GM04504 (cell line): Measurements from ENCODE around the gene TEX19.
"Not testable (repeated sequence)": the region's sequence is repeated elsewhere in the genome, so short reads cannot be mapped to it uniquely, and the experiment has no call there.

ENCODE experiments used
- DNase-seq: peaks from one replicate; pipeline ENCODE4 v3.0.0-alpha.2; 2012; ENCODE audit warnings: low read depth

TEX19 gene

GRCh38 chr17:82338858-82339633 is 20.0 kb upstream of the TEX19 start:
- no peak for DNase-seq

GRCh38 chr17:82339634-82340580 is 19.1 kb upstream of the TEX19 start:
- DNase-seq: no peak

- DNase-seq: no peak
These were observed 16.5 kb upstream of the TEX19 start for GRCh38 chr17:82342361-82343079.

GRCh38 chr17:82343560-82343959 is 15.5 kb upstream of the TEX19 start:
- no peak for DNase-seq

- DNase-seq: no peak
These were observed 14.7 kb upstream of the TEX19 start for GRCh38 chr17:82344175-82344907.

GRCh38 chr17:82345151-82345976 is 13.7 kb upstream of the TEX19 start:
- DNase-seq: no peak

- no peak for DNase-seq
These were observed 12.4 kb upstream of the TEX19 start for GRCh38 chr17:82346342-82347300.

GRCh38 chr17:82347994-82348393 is 11.1 kb upstream of the TEX19 start:
- DNase-seq: not testable (repeated sequence)

GRCh38 chr17:82348434-82348833 is 10.6 kb upstream of the TEX19 start:
- DNase-seq: no peak

GRCh38 chr17:82348866-82349265 is 10.2 kb upstream of the TEX19 start:
- no peak for DNase-seq

GRCh38 chr17:82349287-82349701 is 9.8 kb upstream of the TEX19 start:
- peak; percentile 58 for DNase-seq

- DNase-seq: no peak
These were observed 8.6 kb upstream of the TEX19 start for GRCh38 chr17:82350182-82351030.

GRCh38 chr17:82351254-82351712 is 7.8 kb upstream of the TEX19 start:
- no peak for DNase-seq

GRCh38 chr17:82351713-82352488 is 7.1 kb upstream of the TEX19 start:
- peak; percentile 59 for DNase-seq

GRCh38 chr17:82353484-82353883 is 5.6 kb upstream of the TEX19 start:
- DNase-seq: no peak

- no peak for DNase-seq
These were observed 4.2 kb upstream of the TEX19 start for GRCh38 chr17:82354804-82355308.

GRCh38 chr17:82355770-82356427 is 3.1 kb upstream of the TEX19 start:
- DNase-seq: no peak
